NCI-H446 treated with DMSO at 0.1 percent for 48 hours (cell line): ENCODE results near the gene SPATS2L.

ENCODE experiments used
- DNase-seq: peaks from one replicate; lab custom pipeline; 2025; lab: John Stamatoyannopoulos, UW

Gene SPATS2L

DNA sequence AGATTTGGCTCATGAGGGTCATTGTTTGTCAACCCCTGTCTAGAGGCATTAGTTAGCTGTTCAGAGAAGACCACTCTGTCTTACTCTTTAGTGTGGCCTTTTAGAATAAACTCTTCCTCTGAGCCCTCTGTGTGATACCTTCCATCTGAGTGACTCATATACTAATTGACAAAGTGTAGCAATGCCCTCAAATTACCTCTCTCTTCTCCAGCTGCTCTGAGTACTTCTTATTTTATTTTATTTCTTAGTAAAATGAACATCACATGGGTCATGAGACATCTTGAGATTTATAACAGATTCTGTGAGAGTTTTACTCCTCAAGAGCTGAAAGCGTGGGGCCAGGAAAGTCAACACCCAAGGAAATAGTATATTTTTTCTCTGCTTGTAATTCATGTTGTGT is 136.0 kb downstream of the SPATS2L start:
- DNase-seq: no peak

DNA sequence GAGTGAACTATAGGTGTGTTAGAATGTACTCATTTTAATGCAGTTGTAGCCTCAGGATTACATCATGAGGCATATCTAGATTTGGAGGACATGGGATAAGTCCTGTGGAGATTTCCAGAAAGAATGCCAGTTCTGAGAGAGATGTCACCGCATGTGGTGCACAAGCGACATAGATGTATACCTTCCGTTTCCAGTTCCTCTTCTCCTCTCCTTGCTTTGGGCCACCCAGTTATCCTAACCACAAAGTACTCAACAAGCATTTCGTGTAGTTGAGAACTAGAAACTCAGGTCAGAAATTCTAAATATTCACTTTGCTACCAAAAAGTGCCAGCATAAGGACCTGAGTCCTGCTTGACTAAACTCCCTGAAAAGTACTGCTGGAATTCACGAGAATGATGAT is 136.9 kb downstream of the SPATS2L start:
- no peak for DNase-seq

DNA sequence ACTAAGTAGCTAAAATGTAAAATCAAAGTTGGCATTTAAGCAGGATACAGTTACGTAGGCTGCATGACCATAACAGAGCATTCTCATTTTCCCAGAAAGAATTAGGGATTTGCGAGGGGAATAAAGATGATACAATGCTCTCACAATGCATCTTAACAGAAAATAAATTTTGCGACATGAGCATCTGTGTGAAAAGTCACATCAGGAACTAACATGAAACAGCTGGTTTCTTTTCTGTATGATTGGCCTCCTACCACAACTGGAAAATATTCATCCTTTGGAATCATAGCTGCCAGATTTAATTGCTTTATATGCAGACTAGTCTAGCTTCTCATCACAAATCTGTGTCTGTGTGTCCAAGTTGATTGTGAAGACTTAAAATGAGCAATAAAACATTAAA is 137.4 kb downstream of the SPATS2L start:
- no peak for DNase-seq

DNA sequence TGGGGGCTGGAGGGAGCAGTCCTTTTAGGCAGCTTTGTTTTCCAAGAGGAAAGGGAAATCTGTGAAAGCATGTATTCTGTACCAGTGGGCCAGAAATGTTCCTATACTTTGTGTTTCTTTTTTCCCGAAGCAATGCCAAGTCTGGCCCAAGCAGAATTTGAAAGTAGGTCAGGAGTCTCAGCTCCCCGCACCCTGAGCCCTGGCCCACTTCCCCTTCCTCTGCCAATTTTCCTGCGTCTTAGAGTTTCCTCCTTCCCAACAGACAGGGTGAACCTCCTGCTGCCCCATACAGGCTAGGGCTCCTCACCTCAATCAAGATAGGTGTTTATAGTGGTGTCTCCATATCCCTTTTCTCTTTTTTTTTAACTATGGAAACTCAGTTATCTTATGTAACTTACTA is 138.0 kb downstream of the SPATS2L start:
- no peak for DNase-seq

DNA sequence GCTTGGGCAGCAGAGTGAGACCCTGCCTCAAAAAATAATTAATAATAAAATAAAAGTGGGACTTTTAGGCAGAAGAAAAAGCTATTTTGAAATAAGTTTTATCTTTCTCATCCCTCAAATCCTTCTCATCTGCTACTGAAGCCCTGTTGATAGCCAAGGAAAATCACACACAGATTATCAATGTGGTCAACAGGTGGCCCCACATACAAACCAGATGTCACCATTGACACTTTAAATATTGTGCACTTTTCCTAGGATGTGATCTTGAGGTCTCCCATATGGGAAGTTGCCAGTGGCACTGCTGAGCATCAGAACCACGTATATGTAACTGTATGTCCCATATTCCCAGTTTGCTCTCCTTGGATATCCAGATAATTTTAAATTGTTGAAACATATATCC is 138.8 kb downstream of the SPATS2L start:
- DNase-seq: no peak

DNA sequence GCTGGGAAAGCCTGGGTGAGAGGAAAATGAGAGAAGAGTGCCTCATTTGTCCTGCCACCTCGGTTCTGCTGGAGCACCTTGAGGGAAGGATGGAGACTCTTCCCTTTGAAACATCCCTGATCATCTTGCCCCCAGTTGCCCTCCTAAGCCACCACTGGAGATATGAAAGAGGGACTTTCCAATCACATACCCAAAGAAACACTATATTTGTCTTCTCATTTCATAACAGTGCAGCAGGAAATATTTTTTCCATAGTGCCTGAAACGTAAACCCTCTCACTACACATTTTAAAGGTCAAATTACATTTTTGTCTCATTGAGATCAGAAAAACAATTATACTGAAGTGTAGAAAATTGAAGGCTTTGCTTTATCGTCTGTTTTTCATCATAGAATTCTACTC is 140.1 kb downstream of the SPATS2L start:
- no peak for DNase-seq

DNA sequence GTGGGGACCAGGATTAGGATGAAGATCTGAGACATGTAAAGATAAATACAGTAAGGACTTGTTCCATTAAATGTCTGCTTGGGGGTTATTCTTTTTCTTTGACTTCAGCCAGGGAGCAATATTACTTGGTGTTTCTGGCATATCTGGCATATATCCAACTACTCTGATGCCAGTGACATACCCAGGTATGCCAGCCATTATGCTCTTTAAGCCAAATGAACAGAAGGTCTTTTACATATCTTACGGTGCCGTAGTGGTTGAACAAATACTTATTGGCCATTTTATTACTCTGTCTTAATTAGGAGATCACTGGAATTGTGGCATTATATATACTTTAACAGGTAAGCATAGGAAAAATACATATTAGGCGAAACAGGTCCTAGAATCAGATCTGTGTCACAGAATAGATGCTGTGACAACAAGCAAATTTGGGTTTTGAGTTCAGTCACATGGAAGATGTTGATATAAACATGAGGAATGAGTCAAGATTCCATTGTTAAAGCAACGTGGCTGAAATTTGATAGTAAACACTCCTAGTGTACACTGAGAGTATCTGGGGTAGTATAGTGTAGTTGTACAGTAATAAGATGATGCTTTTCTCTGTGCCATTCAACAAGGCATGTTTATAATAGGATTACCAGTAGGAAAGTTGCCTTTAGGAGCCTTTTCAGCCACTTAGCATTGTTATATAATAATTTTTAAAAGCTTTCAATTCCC is 140.8 kb downstream of the SPATS2L start:
- no peak for DNase-seq

DNA sequence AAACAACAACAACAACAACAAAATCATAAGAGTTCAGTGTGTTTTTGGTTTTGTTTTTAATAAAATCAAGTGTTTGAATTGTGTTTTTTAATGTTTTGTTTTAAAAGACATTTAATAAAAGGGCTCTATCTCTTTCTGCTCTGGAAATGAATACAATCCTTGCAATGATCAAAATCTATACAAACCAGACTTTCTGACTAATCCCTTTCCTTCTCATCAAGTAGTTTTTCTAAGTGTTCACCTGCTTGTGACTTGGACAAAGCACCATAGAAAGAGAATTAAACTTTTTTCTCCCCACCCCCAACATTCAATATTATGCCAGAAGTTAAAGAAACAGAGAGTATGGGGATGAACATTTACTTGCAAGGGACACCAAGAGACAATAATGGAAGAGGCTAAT is 142.0 kb downstream of the SPATS2L start:
- no peak for DNase-seq

DNA sequence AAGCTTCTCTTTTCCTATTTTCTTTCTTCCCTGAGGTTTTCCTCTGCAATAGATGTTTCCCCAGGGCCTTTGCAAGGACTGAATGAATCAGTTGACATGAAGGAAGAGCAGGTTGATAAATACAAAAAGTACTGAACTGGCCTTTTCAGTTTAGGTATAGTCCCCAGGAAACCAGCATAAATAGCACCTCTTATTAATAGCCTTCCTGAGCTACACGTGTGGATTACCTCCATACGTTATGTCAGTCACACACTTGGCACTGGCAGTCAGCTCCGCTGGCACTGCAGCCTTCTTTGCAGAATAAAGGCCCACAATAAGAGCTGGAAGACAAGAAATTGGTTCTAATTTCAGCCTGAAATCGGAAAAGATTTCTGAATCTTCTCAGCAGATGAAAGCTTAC is 142.7 kb downstream of the SPATS2L start:
- no peak for DNase-seq

DNA sequence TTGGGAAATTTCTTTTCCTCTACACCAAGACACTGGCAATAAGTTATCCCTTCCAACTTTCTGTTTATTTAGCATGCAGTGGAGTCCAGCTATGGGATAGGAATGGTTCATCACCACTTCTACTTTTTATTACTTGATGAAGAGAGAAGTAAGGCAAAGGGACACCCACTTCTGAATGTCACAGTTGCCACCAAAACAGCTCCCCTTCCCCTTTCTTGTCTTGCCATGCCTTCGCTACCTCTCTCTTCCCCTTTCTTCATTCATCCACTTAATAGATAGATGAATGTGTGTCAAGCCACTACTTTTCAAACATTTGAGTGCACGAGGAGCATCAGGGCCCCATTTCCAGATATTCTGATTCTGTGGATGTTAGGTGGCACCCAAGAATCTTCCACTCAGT is 143.8 kb downstream of the SPATS2L start:
- no peak for DNase-seq

DNA sequence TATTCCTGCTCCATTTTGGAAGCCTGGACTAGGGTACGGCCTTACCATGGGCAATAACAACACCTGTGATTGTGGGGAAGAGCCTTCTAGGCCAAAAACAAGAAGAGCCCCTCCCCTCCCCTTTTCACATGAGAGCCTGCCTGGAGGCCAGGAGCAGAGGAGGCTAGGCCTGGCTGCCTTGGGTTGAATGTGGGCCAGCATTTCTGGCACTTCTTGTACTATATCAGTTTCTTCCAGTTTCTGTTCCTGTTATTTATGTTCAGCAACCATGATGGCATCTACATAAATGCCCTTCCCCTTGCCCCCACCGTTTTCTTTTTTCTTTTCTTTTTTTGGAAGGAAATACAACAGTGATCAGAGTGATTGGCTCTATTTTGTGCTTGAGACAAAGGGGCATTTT is 145.0 kb downstream of the SPATS2L start:
- DNase-seq: no peak

DNA sequence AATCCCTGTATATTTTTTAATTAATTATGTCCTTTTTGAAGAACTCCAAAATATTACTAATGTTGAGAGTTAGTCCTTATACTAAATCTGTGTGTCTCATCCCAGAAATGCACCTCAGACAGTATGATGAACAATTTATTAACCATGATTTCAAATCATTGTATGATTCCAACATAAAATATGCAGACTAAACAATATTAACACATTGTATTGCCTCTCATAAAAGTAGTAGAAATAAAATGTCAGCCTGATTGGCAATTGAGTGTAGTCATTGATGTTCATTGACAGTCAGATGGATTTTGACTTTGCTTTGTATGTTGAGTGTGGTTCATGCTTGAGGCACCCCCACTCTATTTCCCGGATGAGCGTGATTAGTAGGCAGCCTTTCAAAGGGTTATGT is 145.9 kb downstream of the SPATS2L start:
- no peak for DNase-seq

DNA sequence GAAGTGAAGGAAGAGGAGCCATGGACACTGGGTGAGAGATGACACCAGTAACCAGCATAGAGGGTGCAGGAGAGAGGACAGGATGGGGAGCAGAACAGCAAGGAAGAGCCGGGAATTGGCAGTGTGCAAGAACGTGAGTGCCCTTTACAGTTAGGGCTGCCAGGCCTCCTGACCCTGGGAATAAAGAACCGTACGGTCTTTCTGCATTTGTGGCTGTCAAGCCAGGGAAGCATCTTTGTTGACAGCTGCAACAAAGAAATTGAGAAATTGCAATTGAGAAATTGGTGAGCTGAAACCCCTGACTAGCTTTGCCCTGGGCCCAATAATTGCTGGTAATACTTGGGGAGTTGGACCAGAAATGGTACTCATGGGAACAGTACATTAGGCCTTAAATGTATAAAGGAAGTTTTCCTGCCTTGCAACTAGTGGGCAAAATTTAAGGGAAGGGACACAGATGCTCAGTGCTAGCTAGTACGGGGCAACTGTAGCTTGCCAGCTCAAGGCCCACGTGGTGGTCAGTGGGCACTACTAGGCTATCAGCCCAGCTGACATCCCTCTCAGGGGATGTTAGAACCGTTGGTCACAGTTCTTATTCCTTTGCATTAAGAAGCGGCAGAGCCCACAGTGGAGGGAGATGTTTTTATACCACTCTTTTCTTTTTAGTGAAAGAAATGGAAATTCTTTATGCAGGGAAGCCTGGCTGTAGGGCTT is 146.8 kb downstream of the SPATS2L start:
- DNase-seq: no peak

DNA sequence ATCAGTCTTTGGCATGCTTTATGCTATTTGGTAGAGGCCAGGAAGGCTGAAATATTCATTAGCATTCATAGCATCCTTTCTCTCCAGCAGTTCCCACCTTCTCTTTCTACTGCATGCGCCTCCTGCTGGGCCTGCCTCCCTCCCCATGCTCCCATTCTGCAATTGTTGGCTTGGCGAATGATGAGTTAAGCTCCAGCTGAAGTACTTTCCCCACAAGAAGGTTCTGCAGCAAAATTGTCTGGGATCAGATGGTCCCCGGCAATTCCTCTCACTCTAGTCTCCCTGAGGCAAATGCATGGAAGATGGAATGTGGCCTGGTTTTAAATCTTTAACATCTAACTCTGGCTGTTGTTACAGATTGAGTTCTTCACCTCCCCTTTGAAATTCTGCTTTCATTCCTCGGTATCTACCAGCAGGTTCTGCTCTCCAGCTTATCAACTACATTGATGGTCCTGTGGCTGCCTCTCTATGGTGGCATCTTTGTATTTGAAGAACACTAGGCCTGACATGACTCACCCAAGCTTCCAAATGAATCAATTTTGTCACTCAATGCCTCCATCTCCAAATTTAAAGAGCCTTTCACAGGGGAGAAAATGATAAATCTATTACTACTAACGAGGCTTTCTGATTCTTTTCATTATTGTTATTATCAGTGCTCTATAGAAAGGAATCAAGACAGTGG is 147.5 kb downstream of the SPATS2L start:
- no peak for DNase-seq

DNA sequence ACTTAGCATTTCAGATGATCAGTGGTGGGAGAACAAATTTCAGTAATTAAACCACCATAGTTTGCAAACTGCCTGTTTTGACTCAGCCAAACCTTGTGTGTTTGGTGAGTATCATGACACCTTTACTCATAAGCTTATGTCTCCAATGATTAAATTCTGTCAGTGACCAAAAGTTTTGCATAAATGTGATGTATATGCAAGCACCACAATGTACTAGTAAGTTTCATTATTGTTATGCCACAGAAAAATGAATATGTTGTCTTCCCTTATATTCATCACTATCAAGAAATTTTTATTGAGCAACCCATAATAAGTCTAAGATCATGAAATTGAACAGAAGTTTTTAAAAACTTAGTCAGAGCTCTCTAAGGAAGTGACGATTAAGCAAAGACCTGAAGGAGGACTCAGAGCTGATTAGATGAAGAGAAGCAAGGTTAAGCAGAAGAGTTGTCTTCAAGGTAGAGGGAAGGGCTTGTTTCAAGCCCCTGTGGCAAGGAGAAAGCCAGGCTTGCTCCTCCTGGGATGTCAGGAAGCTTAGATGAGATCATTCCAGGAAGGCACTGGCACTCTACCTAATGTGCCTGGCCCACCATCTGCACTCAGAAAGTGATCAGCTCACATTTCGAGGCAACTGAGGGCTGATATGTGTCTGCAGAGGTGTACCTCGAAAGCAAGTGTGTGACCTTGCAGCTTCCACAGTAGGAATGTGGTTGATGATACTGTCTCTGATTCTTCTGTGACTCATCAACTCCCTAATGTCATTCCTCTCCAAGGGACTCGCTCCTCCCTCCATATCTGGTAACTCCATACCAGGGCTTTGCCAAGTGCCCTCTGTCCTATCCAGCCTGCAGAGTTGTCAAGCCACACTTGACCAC is 148.7 kb downstream of the SPATS2L start:
- no peak for DNase-seq

DNA sequence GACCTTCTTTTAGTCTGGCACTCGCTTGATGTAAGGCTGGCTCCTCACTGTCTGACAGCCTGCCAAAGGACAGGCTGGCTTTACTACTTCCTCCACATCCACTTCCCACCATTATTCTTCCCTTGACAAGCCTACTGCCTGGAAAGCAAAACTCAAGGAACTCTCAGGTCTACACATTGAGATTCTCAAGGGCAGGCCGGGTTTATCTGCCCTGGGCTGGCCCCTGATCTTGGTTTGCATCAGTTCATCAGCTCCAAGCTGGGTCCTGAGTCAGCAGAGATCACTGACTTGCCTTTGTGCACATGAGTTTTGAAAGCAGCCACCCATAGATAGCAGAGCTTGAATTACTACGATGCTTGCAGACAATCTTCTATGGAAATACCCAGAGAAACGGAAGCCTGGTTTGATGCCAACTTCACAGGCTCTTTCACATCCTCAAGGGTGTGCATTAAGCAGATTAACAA is 149.5 kb downstream of the SPATS2L start:
- no peak for DNase-seq

DNA sequence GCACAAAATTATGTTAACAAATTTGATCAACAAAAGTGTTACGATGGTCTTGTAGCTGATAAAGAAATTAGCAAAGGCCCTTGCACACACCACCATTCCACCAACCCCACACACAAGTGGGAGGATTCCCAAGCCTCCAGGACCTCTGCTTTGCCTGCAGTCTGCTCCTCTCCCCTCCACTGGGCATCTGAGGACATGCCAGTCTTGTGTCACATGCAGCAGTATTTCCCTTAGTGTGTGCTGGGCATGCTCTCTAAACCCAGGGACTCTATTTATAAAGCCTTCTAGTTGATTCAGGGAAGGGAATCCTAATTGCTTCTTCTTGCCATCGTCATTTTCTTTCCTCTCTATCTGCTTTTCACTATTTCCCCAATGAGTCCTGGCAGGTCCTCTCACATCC is 150.1 kb downstream of the SPATS2L start:
- DNase-seq: no peak

DNA sequence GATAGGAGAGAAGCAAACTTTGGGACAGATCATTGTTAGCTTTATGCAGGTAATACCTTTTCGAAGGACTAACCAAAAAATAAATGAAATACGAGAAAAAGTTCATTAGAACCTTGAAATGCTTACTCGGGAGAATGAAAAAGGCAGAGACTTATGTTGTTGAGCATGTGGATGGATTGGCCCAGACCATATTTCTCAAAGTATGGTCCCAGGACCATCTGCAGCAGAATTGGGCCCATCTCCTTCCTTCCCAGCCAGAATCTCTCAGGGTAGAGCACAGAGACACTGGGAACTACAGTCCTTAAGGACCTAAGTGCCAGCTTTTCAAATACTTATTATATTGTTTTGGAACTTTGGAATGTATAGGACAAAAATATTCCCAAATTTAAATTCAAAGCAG is 152.6 kb downstream of the SPATS2L start:
- no peak for DNase-seq

DNA sequence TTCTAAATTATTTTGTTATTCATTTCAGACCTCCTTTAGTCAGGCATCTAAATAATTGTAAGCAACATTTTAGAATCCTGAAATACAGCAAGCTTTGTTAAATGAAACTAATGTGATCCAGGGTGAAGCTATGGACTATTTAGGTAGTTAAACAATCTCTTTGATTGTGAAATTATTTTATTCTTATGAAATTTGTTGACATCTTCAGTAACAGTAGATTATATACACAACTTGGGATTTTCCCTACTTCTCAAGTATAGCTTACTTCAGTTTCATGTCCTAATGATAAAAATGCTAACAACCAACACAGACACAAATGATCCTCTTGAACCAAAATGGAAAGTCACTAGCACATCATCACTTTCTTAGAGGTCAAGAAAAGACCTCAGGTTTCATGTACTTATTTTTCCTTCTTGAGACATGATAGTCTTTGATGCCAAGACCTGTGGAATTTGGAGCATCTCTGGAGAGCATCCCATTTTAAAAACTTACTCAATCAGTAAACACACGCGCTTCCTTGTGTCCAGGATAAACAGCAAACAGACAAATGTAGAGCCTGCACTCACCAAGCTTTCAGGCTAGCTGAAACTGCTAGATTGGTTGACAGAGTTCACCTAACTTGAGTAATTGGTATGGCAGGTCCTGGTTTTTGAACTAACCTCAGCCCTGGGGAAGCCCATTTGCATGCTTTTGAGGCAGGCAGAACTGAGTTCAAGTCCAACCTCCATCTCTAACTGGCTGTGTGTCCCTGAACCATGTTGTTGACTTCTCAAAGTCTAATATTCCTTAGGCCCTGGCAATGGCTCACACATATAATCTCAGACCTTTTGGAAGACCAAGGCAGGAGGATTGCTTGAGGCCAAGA is 155.6 kb downstream of the SPATS2L start:
- no peak for DNase-seq

DNA sequence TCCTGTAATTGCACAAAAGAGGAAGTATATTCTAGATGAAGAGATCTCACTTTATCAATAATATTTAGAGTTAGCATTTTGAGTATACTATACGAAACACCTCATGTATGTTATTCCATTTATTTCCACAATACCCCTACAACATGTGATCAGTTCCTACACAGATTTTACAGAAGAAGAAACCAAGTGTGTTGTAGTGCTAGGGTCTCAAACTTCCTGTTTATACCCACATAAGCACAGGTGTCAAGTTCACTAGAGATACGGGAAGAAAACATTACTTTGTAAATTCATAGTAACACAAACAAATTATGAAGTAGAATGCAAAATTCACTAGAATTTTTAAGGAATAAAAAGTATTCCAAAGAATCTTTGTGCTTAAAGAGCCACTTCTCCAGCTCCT is 157.0 kb downstream of the SPATS2L start:
- DNase-seq: no peak
